GM18907 (cell line): ENCODE measurements around the gene NKAPL.
"Not testable (repeated sequence)": the region's sequence is repeated elsewhere in the genome, so short reads cannot be mapped to it uniquely, and the experiment has no call there.

Experiments used
- ATAC-seq: cut with Tn5 transposase; IDR thresholded peaks from one replicate; pipeline ENCODE4 v1.9.1; 2021; ENCODE audit warnings: mild to moderate bottlenecking, moderate library complexity; ENCODE audit not compliant: unreplicated experiment

Gene NKAPL

DNA sequence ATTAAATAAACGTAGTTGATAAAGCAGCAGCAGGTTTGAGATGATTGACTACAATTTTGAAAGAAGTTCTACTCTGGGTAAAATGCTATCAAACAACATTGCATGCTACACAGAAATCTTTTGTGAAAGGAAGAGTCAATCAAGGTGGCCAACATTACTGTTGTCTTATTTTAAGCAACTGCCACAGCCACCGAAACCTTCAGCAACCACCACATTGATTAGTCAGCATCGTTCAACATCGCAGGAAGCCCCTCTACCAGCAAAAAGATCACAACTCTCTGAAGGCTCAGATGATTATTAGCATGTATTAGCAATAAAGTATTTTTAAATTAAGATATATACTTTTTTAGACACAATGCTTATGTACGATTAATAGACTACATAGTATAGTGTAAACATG lies 36.2 kb downstream of the NKAPL start:
- ATAC-seq, result no peak

DNA sequence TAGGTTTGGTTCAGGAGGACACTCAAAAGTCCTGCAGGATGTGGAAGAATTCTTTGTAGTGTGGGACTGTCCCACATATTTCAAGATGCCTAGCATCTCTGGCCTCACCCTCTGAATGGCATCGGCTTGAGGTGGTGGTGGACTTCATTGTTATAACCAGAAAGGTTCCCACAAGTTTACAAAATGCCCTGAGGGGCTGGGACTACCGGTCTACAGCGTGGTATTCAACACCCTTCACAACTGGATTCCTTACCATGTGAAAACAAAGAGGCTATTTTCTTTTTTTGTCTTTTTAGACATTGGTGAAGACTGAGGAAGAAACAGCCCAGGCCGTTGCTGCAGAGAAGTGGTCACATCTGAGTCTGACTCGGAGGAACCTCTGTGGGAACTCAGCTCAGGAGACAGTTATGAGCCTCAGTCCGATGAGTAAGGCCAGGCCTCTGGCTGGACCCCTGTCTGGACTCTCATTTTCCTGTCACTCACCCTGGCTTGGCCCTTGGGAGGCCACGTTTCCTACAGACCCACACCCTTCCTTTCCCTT lies 37.5 kb downstream of the NKAPL start:
- ATAC-seq, result no peak

DNA sequence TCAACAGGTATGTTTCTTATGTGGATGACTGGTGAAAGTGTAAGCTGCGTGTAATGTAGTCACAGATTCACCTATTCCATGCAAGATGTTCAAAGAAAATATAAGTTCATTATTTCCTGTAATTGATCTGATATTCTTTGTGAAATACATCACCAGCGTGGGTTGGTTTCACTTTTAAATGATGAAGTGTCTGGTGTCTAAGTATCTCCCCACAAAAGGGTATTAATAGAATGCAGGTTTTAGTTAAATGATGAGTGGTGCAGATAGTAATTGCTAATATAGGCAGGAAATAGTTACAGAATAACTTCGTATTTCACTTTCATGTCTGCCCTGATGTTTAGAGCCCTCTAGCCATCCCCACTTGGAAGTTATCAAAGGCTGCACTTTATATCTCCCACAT lies 44.5 kb downstream of the NKAPL start:
- peak; percentile 92 for ATAC-seq

DNA sequence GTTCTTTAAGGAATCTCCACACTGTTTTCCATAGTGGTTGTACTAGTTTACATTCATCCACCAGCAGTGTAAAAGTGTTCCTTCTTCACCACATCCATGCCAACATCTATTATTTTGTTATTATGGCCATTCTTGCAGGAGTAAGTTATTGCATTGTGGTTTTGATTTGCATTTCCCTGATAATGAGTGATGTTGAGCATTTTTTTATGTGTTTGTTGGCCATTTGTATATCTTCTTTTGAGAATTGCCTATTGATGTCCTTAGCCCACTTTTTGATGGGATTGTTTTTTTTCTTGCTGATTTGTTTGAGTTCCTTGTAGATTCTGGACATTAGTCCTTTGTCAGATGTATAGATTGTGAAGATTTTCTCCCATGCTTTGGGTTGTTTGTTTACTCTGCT lies 47.3 kb downstream of the NKAPL start:
- not testable (repeated sequence) for ATAC-seq
